HG02759 (cell line): ENCODE data around the gene MAJIN.
"Not testable (repeated sequence)": the region's sequence is repeated elsewhere in the genome, so short reads cannot be mapped to it uniquely, and the experiment has no call there.

Source experiments
- ATAC-seq: cut with Tn5 transposase; IDR thresholded peaks from one replicate; pipeline ENCODE4 v1.9.1; 2021; ENCODE audit warnings: mild to moderate bottlenecking, moderate library complexity; ENCODE audit not compliant: unreplicated experiment

The MAJIN gene

GRCh38 chr11:64994318-64994717 is 22.4 kb upstream of the MAJIN start:
- no peak for ATAC-seq

GRCh38 chr11:64990222-64990923 is 18.5 kb upstream of the MAJIN start:
- ATAC-seq: no peak

DNA sequence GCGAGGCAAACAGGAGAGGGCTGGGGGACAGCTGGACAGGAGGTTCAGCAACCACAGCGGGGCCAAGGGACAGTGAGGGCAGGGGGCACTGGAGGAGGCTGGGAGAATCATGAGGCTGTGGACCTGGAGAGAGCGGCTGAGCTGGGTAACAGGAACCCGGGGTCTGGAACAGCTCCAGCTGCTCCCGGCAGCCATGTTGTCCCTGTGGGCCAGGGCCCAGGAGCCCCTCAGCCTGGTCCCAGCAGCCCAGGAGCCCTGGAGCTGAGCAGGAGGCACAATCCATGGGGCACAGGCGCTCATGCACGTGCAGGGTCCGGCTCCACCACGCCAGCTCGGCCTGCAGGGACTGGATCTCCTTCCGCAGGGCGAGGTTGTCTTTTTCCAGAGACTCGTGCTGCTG is 17.5 kb upstream of the MAJIN start:
- no peak for ATAC-seq

- ATAC-seq: no peak
Measured at GRCh38 chr11:64987998-64988854, 16.3 kb upstream of the MAJIN start.

GRCh38 chr11:64983339-64983738 is 11.4 kb upstream of the MAJIN start:
- ATAC-seq: not testable (repeated sequence)

GRCh38 chr11:64976651-64977050 is 4.7 kb upstream of the MAJIN start:
- ATAC-seq: no peak

- ATAC-seq: no peak
Measured at GRCh38 chr11:64974124-64974523, 2.2 kb upstream of the MAJIN start.

DNA sequence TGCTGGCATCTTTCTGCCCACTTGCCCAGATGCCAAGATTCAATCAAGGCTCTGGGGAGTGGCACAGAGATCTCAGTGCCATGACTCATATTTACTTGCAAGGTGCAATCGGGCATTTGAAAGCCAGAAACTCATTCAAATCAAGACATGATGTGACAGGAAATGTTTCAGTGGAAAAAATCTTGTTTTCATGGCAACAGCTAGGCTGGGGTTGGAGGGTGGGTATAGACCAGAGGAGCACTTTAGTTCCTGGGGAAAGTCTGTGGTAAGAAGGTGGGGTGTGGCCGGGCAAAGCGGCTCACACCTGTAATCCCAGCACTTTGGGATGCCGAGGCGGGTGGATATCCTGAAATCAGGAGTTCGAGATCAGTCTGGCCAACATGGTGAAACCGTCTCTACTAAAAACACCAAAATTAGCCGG is 1.2 kb downstream of the MAJIN start:
- ATAC-seq: no peak

DNA sequence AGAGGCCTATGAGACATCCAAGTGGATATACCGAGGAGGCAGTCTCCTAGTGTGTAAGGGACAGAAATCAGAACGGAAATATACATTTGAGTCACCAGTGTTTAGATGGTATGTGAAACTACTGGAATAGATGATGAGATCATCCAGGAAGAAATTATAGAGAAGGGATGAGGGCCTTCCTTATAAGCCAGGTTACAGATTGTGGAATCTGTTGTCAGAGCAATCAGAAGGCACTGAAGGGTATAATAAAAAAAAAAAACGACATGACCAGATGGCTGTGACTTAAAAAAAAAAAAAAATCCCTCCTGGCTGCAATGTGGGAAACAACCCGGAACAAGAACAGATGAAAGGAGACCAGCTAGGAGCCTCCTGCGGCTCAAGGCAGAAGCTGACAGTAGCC is 2.7 kb downstream of the MAJIN start:
- ATAC-seq: no peak

GRCh38 chr11:64967375-64967774 is 4.5 kb downstream of the MAJIN start:
- ATAC-seq: no peak

GRCh38 chr11:64963072-64963631 is 8.8 kb downstream of the MAJIN start:
- no peak for ATAC-seq

GRCh38 chr11:64960719-64961118 is 11.2 kb downstream of the MAJIN start:
- no peak for ATAC-seq

- no peak for ATAC-seq
Measured at GRCh38 chr11:64959498-64959897, 12.4 kb downstream of the MAJIN start.

DNA sequence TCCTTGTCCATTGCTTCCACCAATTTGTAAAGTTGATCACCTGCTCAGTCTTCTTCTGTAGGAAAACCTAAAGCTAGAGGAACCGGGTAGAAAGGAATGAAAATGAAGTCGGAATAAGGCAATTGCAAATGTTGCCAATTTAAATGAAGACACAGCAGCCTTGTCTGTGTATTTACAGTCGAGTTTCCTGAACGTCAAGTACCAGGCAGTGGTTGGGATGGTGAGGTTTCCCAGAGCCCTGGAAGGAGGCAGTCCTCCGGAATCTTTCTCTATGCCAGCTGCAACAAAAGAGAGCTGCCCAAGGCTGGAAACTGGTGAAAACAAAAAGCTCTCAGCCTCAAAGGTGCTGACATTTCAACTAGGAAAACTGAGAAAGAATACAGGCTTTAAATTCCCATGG is 17.7 kb downstream of the MAJIN start:
- no peak for ATAC-seq

- no peak for ATAC-seq
Measured at GRCh38 chr11:64951529-64951928, 20.4 kb downstream of the MAJIN start.

DNA sequence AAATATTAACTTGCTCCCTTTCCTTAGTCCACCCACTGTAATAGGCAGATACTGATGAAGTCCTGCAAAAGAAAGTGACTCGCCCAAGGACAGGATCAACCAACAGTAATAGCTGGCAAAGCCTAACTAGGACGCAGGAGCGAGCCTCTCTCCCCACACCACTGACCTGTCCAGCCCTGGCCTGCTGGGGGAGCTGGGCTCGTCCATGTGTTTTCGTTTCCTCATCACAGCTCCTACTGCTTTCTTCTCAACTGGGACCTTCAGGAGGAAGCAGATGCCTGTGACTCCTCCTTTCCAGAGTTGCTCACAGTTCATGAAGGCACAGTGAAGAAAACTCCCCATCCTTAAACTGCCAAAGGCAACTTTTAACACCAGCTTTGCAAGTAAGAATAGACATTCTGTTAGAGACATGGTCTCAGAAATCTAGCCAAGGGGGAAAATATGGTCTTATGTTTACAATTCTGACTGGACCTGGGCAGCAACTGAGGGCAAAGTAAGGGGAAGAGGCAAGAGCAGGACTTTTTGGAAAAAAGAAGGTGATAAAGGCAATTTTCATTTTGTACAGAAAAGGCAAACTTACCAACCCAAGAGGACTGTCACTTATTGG is 24.6 kb downstream of the MAJIN start:
- ATAC-seq: no peak

DNA sequence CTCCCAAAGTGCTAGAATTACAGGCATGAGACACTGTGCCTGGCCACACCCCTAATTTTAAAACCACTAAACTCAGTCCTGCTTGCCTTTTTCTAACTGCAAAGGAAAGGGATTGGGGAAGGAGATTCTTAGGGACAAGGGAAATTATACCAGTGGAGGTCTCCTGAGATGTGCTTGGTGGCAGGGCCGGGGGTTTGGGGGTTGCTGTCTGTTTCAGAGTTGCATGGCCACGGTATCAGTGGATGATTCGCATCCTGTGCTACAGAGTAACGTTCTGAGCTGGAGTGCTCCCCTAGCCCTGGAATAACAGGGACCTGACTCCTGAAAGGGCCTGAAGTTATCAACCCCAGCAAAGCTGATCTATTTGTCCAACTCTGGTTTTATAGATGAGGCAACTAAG is 35.4 kb downstream of the MAJIN start:
- no peak for ATAC-seq

- no peak for ATAC-seq
Measured at GRCh38 chr11:64935359-64936081, 36.4 kb downstream of the MAJIN start, which contains the start of gene GPHA2. TSS of gene GPHA2 (minus strand) at chr11:64935893. CDS start at chr11:64935460, 433 bp downstream.

DNA sequence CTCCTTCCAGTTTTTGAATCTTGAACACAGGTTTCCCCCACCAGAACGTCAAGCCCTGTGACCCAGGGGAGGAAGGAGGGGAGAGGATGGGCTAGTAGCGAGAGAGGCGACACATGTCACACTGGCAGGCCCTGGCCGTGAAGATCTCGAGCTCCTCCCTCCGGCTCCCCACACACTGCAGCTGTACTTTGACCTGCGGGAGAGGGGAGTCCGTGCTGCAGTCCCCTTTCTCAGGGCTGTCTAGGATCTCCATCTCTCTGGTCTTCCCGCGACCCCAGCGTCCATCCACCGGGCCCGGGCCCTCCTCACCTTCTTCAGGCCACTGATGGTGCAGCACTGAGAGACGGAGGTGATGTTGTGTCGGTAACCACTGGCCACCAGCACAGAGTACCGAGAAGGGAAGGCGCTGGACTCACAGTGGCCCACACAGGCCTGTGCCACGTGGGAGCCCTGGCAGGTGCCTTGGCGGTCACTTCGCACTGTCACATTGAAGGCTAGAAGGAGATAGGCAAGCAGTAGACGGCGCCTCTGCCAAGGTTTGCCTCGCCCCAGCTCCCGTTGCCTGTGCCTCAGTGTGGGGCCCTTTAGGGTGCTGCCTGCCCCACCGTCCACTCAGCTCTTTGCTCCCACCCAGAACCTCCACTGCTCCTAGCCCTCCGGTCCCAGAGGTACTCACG is 37.1 kb downstream of the MAJIN start:
- no peak for ATAC-seq
